Tibial artery (tissue), 4 donors: ENCODE measurements around the gene ZNF292.
"Not testable (repeated sequence)": the region's sequence is repeated elsewhere in the genome, so short reads cannot be mapped to it uniquely, and the experiment has no call there.

ENCODE experiments used
- DNase-seq, 2 donors: peaks; one replicate each; pipeline ENCODE4 v3.0.0-alpha.2; 2019
- H3K27ac ChIP-seq, 2 donors: fragments of 200-600 bp; sonication (generic) in 1 of 2; 1 replicate in 1 of 2; 2 replicates in 1 of 2; pipeline ENCODE4 v1.5.1; 2018 to 2019; ENCODE audit warnings: mild to moderate bottlenecking in 1 of 2
- H3K27me3 ChIP-seq, 2 donors: fragments of 200-600 bp; sonication (generic) in 1 of 2; one replicate each; pipeline versions ENCODE4 v1.5.1 to v1.6.0; 2016 to 2019
- H3K36me3 ChIP-seq, 3 donors: fragments of 200-600 bp; sonication (generic) in 2 of 3; one replicate each; pipeline ENCODE4 v1.5.1; 2016 to 2019; ENCODE audit warnings: mild to moderate bottlenecking in 2 of 3
- H3K4me1 ChIP-seq, 4 donors: fragments of 200-600 bp; sonication (generic) in 2 of 4; 1 replicate in 3 of 4; 2 replicates in 1 of 4; pipeline ENCODE4 v1.5.1; 2016 to 2019
- H3K4me3 ChIP-seq, 2 donors: fragments of 200-600 bp; sonication (generic) in 1 of 2; 1 replicate in 1 of 2; 2 replicates in 1 of 2; pipeline ENCODE4 v1.5.1; 2018 to 2019; ENCODE audit warnings: mild to moderate bottlenecking in 2 of 2
- H3K9me3 ChIP-seq, 3 donors: fragments of 200-600 bp; sonication (generic) in 1 of 3; one replicate each; pipeline ENCODE4 v1.5.1; 2016 to 2019
- intact Hi-C: fragments of 100-400 bp; cut with DNase I; formaldehyde crosslinking; loops from one replicate; pipeline ENCODE4 v1.15.0; 2023; ENCODE audit warnings: low total_unique reads
- TF ChIP-seq, protein P1 (sequence below), 2 experiments: fragments of 200-600 bp in 1 of 2; fragments of 450-650 bp in 1 of 2; IDR thresholded peaks; one replicate each; pipeline ENCODE4 v1.5.1; 2017 to 2019; ENCODE audit warnings: antibody characterized with exemption in 2 of 2, mild to moderate bottlenecking in 1 of 2, moderate library complexity in 1 of 2

ZNF292 gene

GRCh38 chr6:87152526-87152955 lies 2.8 kb upstream of the ZNF292 start:
- peak in 1 of 2 donors; percentile 71 for DNase-seq
- Histone ChIP-seq H3K4me3 (peak overlapping the region; percentile 62 to 66), H3K36me3 (no peaks in the 10 kb centered on the region), H3K27me3 (no peaks in the 10 kb centered on the region), H3K4me1 (peaks cover 0 to 34% (median 12%) of the 10 kb centered on the region in 4 donors), H3K27ac (peak overlapping the region; percentile 97), H3K9me3 (no peaks in the 10 kb centered on the region)
- intact Hi-C loops, result no loop called here
- TF ChIP-seq, protein P1, sequence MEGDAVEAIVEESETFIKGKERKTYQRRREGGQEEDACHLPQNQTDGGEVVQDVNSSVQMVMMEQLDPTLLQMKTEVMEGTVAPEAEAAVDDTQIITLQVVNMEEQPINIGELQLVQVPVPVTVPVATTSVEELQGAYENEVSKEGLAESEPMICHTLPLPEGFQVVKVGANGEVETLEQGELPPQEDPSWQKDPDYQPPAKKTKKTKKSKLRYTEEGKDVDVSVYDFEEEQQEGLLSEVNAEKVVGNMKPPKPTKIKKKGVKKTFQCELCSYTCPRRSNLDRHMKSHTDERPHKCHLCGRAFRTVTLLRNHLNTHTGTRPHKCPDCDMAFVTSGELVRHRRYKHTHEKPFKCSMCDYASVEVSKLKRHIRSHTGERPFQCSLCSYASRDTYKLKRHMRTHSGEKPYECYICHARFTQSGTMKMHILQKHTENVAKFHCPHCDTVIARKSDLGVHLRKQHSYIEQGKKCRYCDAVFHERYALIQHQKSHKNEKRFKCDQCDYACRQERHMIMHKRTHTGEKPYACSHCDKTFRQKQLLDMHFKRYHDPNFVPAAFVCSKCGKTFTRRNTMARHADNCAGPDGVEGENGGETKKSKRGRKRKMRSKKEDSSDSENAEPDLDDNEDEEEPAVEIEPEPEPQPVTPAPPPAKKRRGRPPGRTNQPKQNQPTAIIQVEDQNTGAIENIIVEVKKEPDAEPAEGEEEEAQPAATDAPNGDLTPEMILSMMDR (IDR thresholded peaks at IDR 0.05), result no peak

DNA sequence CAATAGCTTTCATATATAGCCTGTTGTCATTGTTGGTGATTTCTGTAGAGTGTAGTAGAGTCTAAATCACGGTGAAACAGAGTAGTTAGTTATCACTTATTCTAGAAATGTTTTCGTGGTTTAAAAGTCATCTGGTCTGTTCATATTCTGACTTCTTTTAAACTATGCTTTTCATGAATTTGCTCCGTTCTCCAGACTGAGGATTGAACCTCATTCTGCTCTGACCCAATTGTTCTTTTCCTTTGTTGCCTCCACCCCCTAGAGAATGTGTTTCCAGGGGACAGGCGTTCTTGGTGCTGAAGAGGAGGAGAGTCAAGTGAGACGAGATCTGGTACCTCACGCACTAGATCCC lies 748 bp upstream of the ZNF292 start:
- Histone ChIP-seq H3K27me3 (no peaks in the 10 kb centered on the region), H3K4me3 (peak overlapping the region; percentile 88 to 99), H3K4me1 (peaks cover 0 to 44% (median 12%) of the 10 kb centered on the region in 4 donors), H3K9me3 (no peaks in the 10 kb centered on the region), H3K27ac (peak overlapping the region; percentile 97 to 98), H3K36me3 (no peaks in the 10 kb centered on the region)
- no peak for DNase-seq
- intact Hi-C loops, result no loop called here
- TF ChIP-seq, protein P1 (IDR thresholded peaks at IDR 0.05), result no peak

- TF ChIP-seq, protein P1 (IDR thresholded peaks at IDR 0.05), result no peak
- Histone ChIP-seq H3K9me3 (no peaks in the 10 kb centered on the region), H3K4me1 (peaks cover 0 to 48% (median 12%) of the 10 kb centered on the region in 4 donors), H3K27me3 (no peaks in the 10 kb centered on the region), H3K36me3 (no peaks in the 10 kb centered on the region), H3K4me3 (peak overlapping the region; percentile 88 to 99), H3K27ac (peak overlapping the region; percentile 97 to 98)
- intact Hi-C loops, result no loop called here
- peak; percentile 67 to 75 for DNase-seq
Observed at GRCh38 chr6:87155842-87156815, 764 bp downstream of the ZNF292 start.

DNA sequence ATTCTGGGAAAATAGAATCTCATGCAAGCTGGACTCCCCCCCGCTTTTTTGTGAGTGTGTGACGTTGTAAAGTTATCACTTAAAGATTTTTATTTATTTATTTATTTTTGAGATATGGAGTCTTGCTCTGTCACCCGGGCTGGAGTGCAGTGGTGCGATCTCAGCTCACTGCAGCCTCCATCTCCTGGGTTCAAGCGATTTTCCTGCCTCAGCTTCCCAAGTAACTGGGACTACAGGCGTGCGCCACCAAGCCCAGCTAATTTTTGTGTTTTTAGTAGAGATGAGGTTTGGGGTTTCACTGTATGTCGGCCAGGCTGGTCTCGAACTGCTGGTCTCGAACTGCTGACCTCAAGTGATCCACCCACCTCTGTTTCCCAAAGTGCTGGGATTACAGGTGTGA lies 2.2 kb downstream of the ZNF292 start:
- H3K36me3 ChIP-seq, DNase-seq, H3K27ac ChIP-seq, H3K27me3 ChIP-seq, H3K9me3 ChIP-seq, H3K4me3 ChIP-seq, intact Hi-C loops: not testable (repeated sequence)
- H3K4me1 ChIP-seq, result peaks cover 0 to 53% (median 16%) of the 10 kb centered on the region in 4 donors

- no peak for DNase-seq
- Histone ChIP-seq H3K27me3 (no peaks in the 10 kb centered on the region), H3K4me1 (peaks cover 0 to 55% (median 14%) of the 10 kb centered on the region in 4 donors), H3K9me3 (no peaks in the 10 kb centered on the region), H3K27ac (no peak overlapping the region), H3K4me3 (no peak overlapping the region), H3K36me3 (no peaks in the 10 kb centered on the region)
- intact Hi-C loops, result no loop called here
- TF ChIP-seq, protein P1 (IDR thresholded peaks at IDR 0.05), result no peak
Observed at GRCh38 chr6:87161299-87161698, 5.9 kb downstream of the ZNF292 start.

- no peaks in the 10 kb centered on the region for H3K36me3 ChIP-seq
- H3K4me3 ChIP-seq, result no peak overlapping the region
- intact Hi-C loops, result no loop called here
- no peaks in the 10 kb centered on the region for H3K9me3 ChIP-seq
- TF ChIP-seq, protein P1 (IDR thresholded peaks at IDR 0.05), result no peak
- no peak for DNase-seq
- no peak overlapping the region for H3K27ac ChIP-seq
- no peaks in the 10 kb centered on the region for H3K27me3 ChIP-seq
- peaks cover 0 to 46% (median 14%) of the 10 kb centered on the region in 4 donors for H3K4me1 ChIP-seq
Observed at GRCh38 chr6:87164004-87164403, 8.6 kb downstream of the ZNF292 start.
